GM12878 (cell line): ENCODE measurements around the gene SPACA1.

Source experiments
- CTCF ChIP-seq, 3 experiments: IDR thresholded peaks in 2 of 3; conservative IDR thresholded peaks in 1 of 3; 2 replicates each; pipeline ENCODE4 v1.5.1; 2011; ENCODE audit warnings: low read depth in 3 of 3, low read length in 3 of 3, mild to moderate bottlenecking in 3 of 3, control low read depth in 2 of 3, moderate library complexity in 2 of 3, inconsistent platforms in 1 of 3, mixed read lengths in 1 of 3; ENCODE audit not compliant: control insufficient read depth in 2 of 3, insufficient read depth in 1 of 3; ENCODE audit errors: extremely low read depth in 1 of 3
- ESRRA ChIP-seq: IDR thresholded peaks from 2 replicates; pipeline ENCODE4 v1.6.1; 2012; ENCODE audit warnings: mild to moderate bottlenecking, low read length, improper control_type of control experiment
- EZH2 ChIP-seq: IDR thresholded peaks from 2 replicates; pipeline ENCODE4 v1.6.1; 2012; ENCODE audit warnings: low read depth, mild to moderate bottlenecking, control low read depth, inconsistent platforms, low read length, borderline replicate concordance; ENCODE audit not compliant: control insufficient read depth
- NRF1 ChIP-seq: conservative IDR thresholded peaks from 2 replicates; pipeline ENCODE4 v1.6.1; 2011; ENCODE audit warnings: mild to moderate bottlenecking, low read depth, low read length, improper control_type of control experiment
- POLR2A ChIP-seq: IDR thresholded peaks from 2 replicates; pipeline ENCODE4 v1.6.1; 2011; ENCODE audit warnings: low read depth, mild to moderate bottlenecking, low read length
- POLR2AphosphoS5 ChIP-seq: IDR thresholded peaks from 2 replicates; pipeline ENCODE4 v1.6.1; 2011; ENCODE audit warnings: mild to moderate bottlenecking, low read length, inconsistent platforms
- RBBP5 ChIP-seq: fragments of 200-600 bp; sonication (generic); conservative IDR thresholded peaks from 2 replicates; pipeline ENCODE4 v1.6.1; 2016
- REST ChIP-seq: IDR thresholded peaks from 2 replicates; pipeline ENCODE4 v1.6.1; 2012; ENCODE audit warnings: mild to moderate bottlenecking, low read depth, low read length
- SP1 ChIP-seq: IDR thresholded peaks from one replicate; pipeline ENCODE4 v1.6.1; 2011; ENCODE audit warnings: low read depth, low read length
- SRF ChIP-seq, 2 experiments: IDR thresholded peaks; 2 replicates each; pipeline ENCODE4 v1.6.1; 2011; ENCODE audit warnings: low read depth in 2 of 2, low read length in 2 of 2, mild to moderate bottlenecking in 1 of 2, moderate library complexity in 1 of 2
- YY1 ChIP-seq: IDR thresholded peaks from 2 replicates; pipeline ENCODE4 v1.6.1; 2011; ENCODE audit warnings: low read depth, mild to moderate bottlenecking, low read length
- ZNF274 ChIP-seq: IDR thresholded peaks from one replicate; pipeline ENCODE4 v1.8.0; 2011; ENCODE audit not compliant: insufficient read length, insufficient read depth

DNA sequence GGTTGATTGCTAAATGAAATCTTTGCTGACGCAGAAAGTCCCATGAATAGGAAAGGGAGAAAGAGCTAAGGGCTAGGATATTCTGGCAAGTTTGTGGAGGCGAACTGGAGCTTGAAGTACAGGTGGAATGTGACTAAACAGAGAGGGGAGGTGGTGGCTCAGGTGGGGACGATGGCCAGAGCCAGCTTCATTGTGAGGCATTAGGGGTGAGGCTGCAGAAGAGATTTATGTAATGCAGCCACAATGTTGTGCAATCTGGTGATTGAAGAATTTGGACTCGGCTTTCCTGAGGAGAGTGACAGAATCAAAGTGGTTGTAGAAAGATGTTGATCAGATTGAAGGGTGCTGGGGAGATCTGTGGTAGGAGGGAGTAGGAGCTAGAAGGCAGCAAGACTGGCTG, 42.9 kb upstream of the SPACA1 start:
- no peak for TF ChIP-seq CTCF (IDR thresholded peaks at IDR 0.05 in 2 of 3, conservative IDR thresholded peaks at IDR 0.05 in 1 of 3; ENCODE audit: control insufficient read depth in 2 of 3, extremely low read depth in 1 of 3, insufficient read depth in 1 of 3, low read depth in 3 of 3, low read length in 3 of 3)
- TF ChIP-seq POLR2A, result no peak
- TF ChIP-seq NRF1, result no peak
- TF ChIP-seq REST, result no peak
- TF ChIP-seq POLR2AphosphoS5, result no peak
- no peak for TF ChIP-seq SRF (IDR thresholded peaks at IDR 0.05; ENCODE audit: low read depth in 2 of 2, low read length in 2 of 2)
- TF ChIP-seq ZNF274, result no peak
- TF ChIP-seq ESRRA, result no peak
- TF ChIP-seq RBBP5, result no peak
- no peak for TF ChIP-seq SP1
- no peak for TF ChIP-seq YY1
- TF ChIP-seq EZH2, result no peak
